OCI-LY1 (cell line): ENCODE data around the gene BCL2L11.

ENCODE experiments used
- H2AFZ ChIP-seq: fragments of 200-600 bp; sonication (generic), shearing (Covaris generic); 2 replicates; pipeline ENCODE4 v1.6.0; 2014; ENCODE audit warnings: antibody characterized with exemption, mild to moderate bottlenecking, low read length
- H3F3A ChIP-seq: fragments of 200-600 bp; sonication (generic), shearing (Covaris generic); 2 replicates; pipeline ENCODE4 v1.6.0; 2014; ENCODE audit warnings: mild to moderate bottlenecking, antibody characterized with exemption, low read length, moderate library complexity; ENCODE audit not compliant: insufficient read depth
- H3K27ac ChIP-seq: fragments of 200-600 bp; sonication (generic); 2 replicates; pipeline ENCODE4 v1.5.1; 2014; ENCODE audit warnings: low read length, mixed run types, mild to moderate bottlenecking, low read depth; ENCODE audit not compliant: poor library complexity, severe bottlenecking
- H3K27me3 ChIP-seq: fragments of 200-600 bp; sonication (generic); 2 replicates; pipeline ENCODE4 v1.6.0; 2014; ENCODE audit warnings: antibody characterized with exemption, mild to moderate bottlenecking, low read length, moderate library complexity; ENCODE audit not compliant: insufficient read depth
- H3K36me3 ChIP-seq: fragments of 200-600 bp; sonication (generic); 2 replicates; pipeline ENCODE4 v1.6.1; 2014; ENCODE audit warnings: mild to moderate bottlenecking, antibody characterized with exemption, low read length, moderate library complexity, mixed read lengths; ENCODE audit not compliant: insufficient read depth
- H3K4me1 ChIP-seq: fragments of 200-600 bp; sonication (generic); 2 replicates; pipeline ENCODE4 v1.5.1; 2014; ENCODE audit warnings: mild to moderate bottlenecking, low read length, moderate library complexity; ENCODE audit not compliant: insufficient read depth, severe bottlenecking
- H3K4me2 ChIP-seq: fragments of 200-600 bp; sonication (generic), shearing (Covaris generic); 2 replicates; pipeline ENCODE4 v1.6.1; 2014; ENCODE audit warnings: low read length
- H3K4me3 ChIP-seq: fragments of 200-600 bp; sonication (generic); 2 replicates; pipeline ENCODE4 v1.5.1; 2014; ENCODE audit warnings: low read length, low read depth, mild to moderate bottlenecking, mixed read lengths; ENCODE audit not compliant: poor library complexity, severe bottlenecking
- H3K79me2 ChIP-seq: fragments of 200-600 bp; shearing (Covaris generic); 2 replicates; pipeline ENCODE4 v1.6.1; 2016; ENCODE audit warnings: mixed run types, low read length, mixed read lengths; ENCODE audit not compliant: insufficient read depth
- H3K9ac ChIP-seq: fragments of 200-600 bp; sonication (generic), shearing (Covaris generic); 2 replicates; pipeline ENCODE4 v1.6.1; 2014; ENCODE audit warnings: mild to moderate bottlenecking, low read length, mixed read lengths
- H3K9me2 ChIP-seq: fragments of 200-600 bp; sonication (generic), shearing (Covaris generic); 2 replicates; pipeline ENCODE4 v1.6.1; 2014; ENCODE audit warnings: low read depth, mild to moderate bottlenecking, low read length, mixed read lengths
- H3K9me3 ChIP-seq: fragments of 200-600 bp; shearing (Covaris generic); 2 replicates; pipeline ENCODE4 v1.6.1; 2014; ENCODE audit warnings: low read length, mixed read lengths
- H4K20me1 ChIP-seq: fragments of 200-600 bp; sonication (generic), shearing (Covaris generic); 2 replicates; pipeline ENCODE4 v1.6.0; 2016; ENCODE audit warnings: mild to moderate bottlenecking, low read length; ENCODE audit not compliant: insufficient read depth
- EZH2 ChIP-seq: fragments of 200-600 bp; sonication (generic), shearing (Covaris generic); IDR thresholded peaks from 2 replicates; pipeline ENCODE4 v1.8.0; 2017; ENCODE audit warnings: borderline replicate concordance, mixed run types, mild to moderate bottlenecking, antibody characterized with exemption, low read length, moderate library complexity, mixed read lengths
- TF ChIP-seq, protein P1 (sequence below): fragments of 200-600 bp; sonication (generic), shearing (Covaris generic); IDR thresholded peaks from 2 replicates; pipeline ENCODE4 v1.5.1; 2017; ENCODE audit warnings: mild to moderate bottlenecking, antibody characterized with exemption, low read length, moderate library complexity, mixed read lengths

BCL2L11 gene

DNA sequence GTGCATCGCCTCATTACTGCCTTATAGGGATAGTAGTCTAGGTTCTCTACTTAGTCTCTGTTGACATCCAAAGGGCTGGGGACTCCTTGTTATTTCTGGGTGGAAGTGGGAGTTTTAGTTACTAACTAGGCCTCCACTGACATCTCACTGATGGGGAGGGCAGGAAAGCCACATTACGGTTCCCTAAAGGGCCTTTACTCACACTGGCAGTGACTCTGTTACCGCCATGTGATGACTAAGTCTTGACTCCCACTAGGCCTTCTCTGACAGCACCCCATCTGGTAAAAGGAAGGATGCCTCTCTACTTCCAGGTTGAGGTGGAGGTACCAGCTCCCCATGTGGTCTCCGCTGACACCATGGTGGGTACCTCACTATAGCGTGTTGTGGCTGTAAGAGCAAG lies 14.0 kb upstream of the BCL2L11 start:
- Histone ChIP-seq H3K9ac (no peak overlapping the region), H3K9me2 (no peaks in the 10 kb centered on the region), H3K27me3 (no peaks in the 10 kb centered on the region), H4K20me1 (no peaks in the 10 kb centered on the region), H3K36me3 (no peaks in the 10 kb centered on the region), H3K9me3 (no peaks in the 10 kb centered on the region), H2AFZ (no peak overlapping the region), H3K4me1 (no peaks in the 10 kb centered on the region), H3K79me2 (no peaks in the 10 kb centered on the region), H3K4me3 (no peak overlapping the region), H3K27ac (no peak overlapping the region), H3F3A (no peaks in the 10 kb centered on the region), H3K4me2 (no peak overlapping the region)
- no peak for TF ChIP-seq EZH2
- TF ChIP-seq, protein P1, sequence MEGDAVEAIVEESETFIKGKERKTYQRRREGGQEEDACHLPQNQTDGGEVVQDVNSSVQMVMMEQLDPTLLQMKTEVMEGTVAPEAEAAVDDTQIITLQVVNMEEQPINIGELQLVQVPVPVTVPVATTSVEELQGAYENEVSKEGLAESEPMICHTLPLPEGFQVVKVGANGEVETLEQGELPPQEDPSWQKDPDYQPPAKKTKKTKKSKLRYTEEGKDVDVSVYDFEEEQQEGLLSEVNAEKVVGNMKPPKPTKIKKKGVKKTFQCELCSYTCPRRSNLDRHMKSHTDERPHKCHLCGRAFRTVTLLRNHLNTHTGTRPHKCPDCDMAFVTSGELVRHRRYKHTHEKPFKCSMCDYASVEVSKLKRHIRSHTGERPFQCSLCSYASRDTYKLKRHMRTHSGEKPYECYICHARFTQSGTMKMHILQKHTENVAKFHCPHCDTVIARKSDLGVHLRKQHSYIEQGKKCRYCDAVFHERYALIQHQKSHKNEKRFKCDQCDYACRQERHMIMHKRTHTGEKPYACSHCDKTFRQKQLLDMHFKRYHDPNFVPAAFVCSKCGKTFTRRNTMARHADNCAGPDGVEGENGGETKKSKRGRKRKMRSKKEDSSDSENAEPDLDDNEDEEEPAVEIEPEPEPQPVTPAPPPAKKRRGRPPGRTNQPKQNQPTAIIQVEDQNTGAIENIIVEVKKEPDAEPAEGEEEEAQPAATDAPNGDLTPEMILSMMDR: no peak

DNA sequence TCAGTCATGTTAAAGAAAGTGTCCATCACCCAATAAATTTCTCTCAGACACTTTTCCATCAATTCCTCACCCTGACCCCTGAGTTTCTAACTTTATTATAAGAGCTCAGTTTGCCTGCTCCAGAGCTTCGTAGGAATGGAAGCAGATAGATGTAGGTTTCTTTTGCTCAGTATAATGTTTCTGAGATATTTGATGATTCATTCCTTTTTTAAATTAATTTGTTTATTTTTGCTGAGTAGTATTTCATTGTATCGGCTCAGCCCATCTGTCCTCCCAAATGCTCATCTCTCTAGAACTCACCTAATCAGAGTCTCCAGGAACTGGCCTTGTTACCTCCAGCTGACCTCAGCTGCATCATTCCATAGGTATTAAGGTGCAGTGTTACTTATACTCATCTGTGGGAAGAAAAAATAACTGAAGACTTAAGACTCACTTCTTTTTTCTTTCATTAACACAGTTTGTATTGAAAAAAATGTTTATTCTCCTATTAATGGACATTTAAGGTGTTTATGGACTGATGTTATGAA lies 11.9 kb upstream of the BCL2L11 start:
- Histone ChIP-seq H3K9me2 (no peaks in the 10 kb centered on the region), H3K4me3 (no peak overlapping the region), H2AFZ (no peak overlapping the region), H3K4me2 (no peak overlapping the region), H3K27ac (no peak overlapping the region), H3K9me3 (no peaks in the 10 kb centered on the region), H3K9ac (no peak overlapping the region), H3K36me3 (no peaks in the 10 kb centered on the region), H3F3A (no peaks in the 10 kb centered on the region), H4K20me1 (no peaks in the 10 kb centered on the region), H3K4me1 (no peaks in the 10 kb centered on the region), H3K27me3 (no peaks in the 10 kb centered on the region), H3K79me2 (no peaks in the 10 kb centered on the region)
- TF ChIP-seq, protein P1: no peak
- TF ChIP-seq EZH2: no peak

DNA sequence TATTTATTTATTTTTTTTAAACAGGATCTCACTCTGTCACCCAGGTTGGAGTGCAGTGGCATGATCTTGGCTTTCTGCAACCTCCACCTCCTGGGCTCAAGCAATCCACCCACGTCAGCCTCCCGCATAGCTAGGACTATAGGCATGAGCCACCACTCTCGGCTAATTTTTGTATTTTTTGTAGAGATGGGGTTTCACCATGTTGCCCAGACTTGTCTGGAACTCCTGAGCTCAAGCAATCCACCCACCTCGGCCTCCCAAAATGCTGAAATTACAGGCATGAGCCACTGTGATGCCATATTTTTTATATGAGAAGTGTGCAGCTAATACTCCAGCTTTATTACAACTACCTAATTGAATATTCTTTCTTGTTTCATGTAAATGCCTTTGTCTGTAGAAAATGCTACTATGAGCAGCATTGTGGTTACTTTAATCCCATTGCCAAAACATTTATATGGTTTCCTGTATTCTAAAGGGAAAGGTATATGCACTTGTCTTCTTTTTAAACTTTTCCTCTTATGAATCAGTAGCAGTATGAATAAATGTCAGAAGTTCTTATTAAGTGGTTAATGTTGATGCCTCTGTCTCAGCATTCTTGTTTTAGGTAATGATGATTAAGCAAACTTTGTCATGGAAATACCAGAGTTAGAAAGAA lies 9.5 kb upstream of the BCL2L11 start:
- Histone ChIP-seq H3K27me3 (no peaks in the 10 kb centered on the region), H3K4me2 (no peak overlapping the region), H3K79me2 (no peaks in the 10 kb centered on the region), H3K9ac (no peak overlapping the region), H3K4me3 (no peak overlapping the region), H3F3A (peaks cover 2% of the 10 kb centered on the region; the same call in 1 of the 2 replicates), H3K4me1 (peaks cover 5% of the 10 kb centered on the region), H3K36me3 (no peaks in the 10 kb centered on the region), H3K9me2 (no peaks in the 10 kb centered on the region), H3K9me3 (no peaks in the 10 kb centered on the region), H4K20me1 (no peaks in the 10 kb centered on the region), H3K27ac (no peak overlapping the region), H2AFZ (no peak overlapping the region)
- TF ChIP-seq, protein P1: no peak
- no peak for TF ChIP-seq EZH2
